DOHH2 (cell line): ENCODE measurements around the gene PWP1.

Source experiments
- EZH2phosphoT487 ChIP-seq: fragments of 200-600 bp; sonication (generic); IDR thresholded peaks from 2 replicates; pipeline ENCODE4 v1.6.1; 2017; ENCODE audit warnings: borderline replicate concordance, mild to moderate bottlenecking, antibody characterized with exemption, low read length, moderate library complexity, mixed read lengths
- TF ChIP-seq, protein P1 (sequence below): fragments of 200-600 bp; sonication (generic); IDR thresholded peaks from one replicate; pipeline ENCODE4 v1.5.1; 2014; ENCODE audit warnings: antibody characterized with exemption, mild to moderate bottlenecking, low read depth, low read length; ENCODE audit not compliant: poor library complexity, severe bottlenecking

DNA sequence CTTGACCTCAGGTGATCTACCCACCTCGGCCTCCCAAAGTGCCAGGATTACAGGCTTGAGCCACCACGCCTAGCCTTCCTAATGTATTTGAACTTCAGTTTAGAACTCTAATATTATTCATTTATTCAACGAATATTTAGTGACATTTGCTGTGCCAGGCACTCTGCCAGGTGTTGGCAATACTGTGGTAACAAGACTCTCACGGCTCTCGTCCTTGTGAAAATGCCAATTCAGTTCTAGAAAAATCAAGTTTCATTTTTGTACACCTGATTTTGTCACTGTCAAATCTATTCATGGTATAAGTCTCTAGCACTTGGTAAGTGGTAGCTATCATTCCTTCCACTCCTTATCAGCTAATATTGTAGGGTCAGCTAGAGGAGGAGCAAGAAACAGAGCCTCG is 6.3 kb upstream of the PWP1 start:
- TF ChIP-seq, protein P1, sequence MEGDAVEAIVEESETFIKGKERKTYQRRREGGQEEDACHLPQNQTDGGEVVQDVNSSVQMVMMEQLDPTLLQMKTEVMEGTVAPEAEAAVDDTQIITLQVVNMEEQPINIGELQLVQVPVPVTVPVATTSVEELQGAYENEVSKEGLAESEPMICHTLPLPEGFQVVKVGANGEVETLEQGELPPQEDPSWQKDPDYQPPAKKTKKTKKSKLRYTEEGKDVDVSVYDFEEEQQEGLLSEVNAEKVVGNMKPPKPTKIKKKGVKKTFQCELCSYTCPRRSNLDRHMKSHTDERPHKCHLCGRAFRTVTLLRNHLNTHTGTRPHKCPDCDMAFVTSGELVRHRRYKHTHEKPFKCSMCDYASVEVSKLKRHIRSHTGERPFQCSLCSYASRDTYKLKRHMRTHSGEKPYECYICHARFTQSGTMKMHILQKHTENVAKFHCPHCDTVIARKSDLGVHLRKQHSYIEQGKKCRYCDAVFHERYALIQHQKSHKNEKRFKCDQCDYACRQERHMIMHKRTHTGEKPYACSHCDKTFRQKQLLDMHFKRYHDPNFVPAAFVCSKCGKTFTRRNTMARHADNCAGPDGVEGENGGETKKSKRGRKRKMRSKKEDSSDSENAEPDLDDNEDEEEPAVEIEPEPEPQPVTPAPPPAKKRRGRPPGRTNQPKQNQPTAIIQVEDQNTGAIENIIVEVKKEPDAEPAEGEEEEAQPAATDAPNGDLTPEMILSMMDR: no peak
- TF ChIP-seq EZH2phosphoT487: no peak
